Measurements from ENCODE around the gene ADCY9.

DNA sequence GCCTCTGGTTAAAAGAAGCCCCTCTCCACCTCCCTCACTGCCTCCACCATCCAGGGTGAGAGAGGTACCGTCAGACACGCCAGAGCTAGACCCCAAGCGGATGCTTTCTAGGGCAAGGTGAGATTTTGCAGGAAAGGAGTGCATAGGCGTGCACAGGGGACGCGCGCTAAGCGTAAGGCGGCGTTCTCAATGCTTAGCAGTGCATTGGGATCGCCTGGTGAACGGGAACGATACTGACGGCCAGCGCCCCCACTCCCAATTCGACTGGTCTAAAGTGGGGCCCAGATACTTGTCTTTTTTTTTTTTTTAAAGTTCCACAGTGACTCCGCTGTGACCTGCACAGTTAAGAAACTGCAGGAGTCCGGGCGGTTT is 177.8 kb downstream of the ADCY9 start:
- TF ChIP-seq POLR2AphosphoS5 (IDR thresholded peaks at IDR 0.05; ENCODE audit: low read depth, low read length) (no peak), TAF1 (IDR thresholded peaks at IDR 0.05; ENCODE audit: borderline replicate concordance, insufficient read depth, low read length) (no peak), FOXP2 (optimal IDR thresholded peaks at IDR 0.05; ENCODE audit: borderline replicate concordance, extremely low read depth, extremely low read length, insufficient read depth) (no peak), SIN3A (IDR thresholded peaks at IDR 0.05; ENCODE audit: borderline replicate concordance, insufficient read depth, low read length) (no peak)
- TF ChIP-seq, protein P1, sequence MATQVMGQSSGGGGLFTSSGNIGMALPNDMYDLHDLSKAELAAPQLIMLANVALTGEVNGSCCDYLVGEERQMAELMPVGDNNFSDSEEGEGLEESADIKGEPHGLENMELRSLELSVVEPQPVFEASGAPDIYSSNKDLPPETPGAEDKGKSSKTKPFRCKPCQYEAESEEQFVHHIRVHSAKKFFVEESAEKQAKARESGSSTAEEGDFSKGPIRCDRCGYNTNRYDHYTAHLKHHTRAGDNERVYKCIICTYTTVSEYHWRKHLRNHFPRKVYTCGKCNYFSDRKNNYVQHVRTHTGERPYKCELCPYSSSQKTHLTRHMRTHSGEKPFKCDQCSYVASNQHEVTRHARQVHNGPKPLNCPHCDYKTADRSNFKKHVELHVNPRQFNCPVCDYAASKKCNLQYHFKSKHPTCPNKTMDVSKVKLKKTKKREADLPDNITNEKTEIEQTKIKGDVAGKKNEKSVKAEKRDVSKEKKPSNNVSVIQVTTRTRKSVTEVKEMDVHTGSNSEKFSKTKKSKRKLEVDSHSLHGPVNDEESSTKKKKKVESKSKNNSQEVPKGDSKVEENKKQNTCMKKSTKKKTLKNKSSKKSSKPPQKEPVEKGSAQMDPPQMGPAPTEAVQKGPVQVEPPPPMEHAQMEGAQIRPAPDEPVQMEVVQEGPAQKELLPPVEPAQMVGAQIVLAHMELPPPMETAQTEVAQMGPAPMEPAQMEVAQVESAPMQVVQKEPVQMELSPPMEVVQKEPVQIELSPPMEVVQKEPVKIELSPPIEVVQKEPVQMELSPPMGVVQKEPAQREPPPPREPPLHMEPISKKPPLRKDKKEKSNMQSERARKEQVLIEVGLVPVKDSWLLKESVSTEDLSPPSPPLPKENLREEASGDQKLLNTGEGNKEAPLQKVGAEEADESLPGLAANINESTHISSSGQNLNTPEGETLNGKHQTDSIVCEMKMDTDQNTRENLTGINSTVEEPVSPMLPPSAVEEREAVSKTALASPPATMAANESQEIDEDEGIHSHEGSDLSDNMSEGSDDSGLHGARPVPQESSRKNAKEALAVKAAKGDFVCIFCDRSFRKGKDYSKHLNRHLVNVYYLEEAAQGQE (IDR thresholded peaks at IDR 0.05; ENCODE audit: insufficient read depth in 1 of 2, low read depth in 2 of 2, low read length in 2 of 2), result no peak
